Endodermal cell (in vitro differentiated cells): Measurements from ENCODE around the gene MAP3K20. TPM values are rescaled to one million over a fixed set of nuclear protein-coding genes. Genes with fewer than 3 reads are reported as not detected.

ENCODE experiments used
- DNase-seq: peaks from one replicate; pipeline ENCODE4 v3.0.0-alpha.2; 2017
- H3K27ac ChIP-seq: 2 replicates; pipeline ENCODE4 v1.5.1; 2013; ENCODE audit warnings: mild to moderate bottlenecking, low read depth, low read length, moderate library complexity
- H3K27me3 ChIP-seq: 2 replicates; pipeline ENCODE4 v1.6.1; 2013; ENCODE audit warnings: mild to moderate bottlenecking, low read length, moderate library complexity; ENCODE audit not compliant: insufficient read depth, control insufficient read depth, poor library complexity, severe bottlenecking
- H3K36me3 ChIP-seq: 2 replicates; pipeline ENCODE4 v1.7.0; 2013; ENCODE audit warnings: mild to moderate bottlenecking, low read length, moderate library complexity; ENCODE audit not compliant: control insufficient read depth, insufficient read depth
- H3K4me1 ChIP-seq: one replicate; pipeline ENCODE4 v1.7.0; 2013; ENCODE audit warnings: low read length; ENCODE audit not compliant: control insufficient read depth, insufficient read depth
- H3K4me3 ChIP-seq: 2 replicates; pipeline ENCODE4 v1.5.1; 2013; ENCODE audit warnings: mild to moderate bottlenecking, low read length, moderate library complexity
- H3K9ac ChIP-seq: 2 replicates; pipeline ENCODE4 v1.6.1; 2013; ENCODE audit warnings: mild to moderate bottlenecking, low read length, moderate library complexity; ENCODE audit not compliant: poor library complexity, severe bottlenecking; ENCODE audit errors: extremely low read depth
- H3K9me3 ChIP-seq: 2 replicates; pipeline ENCODE4 v1.6.1; 2013; ENCODE audit warnings: mild to moderate bottlenecking, low read length, moderate library complexity; ENCODE audit not compliant: control insufficient read depth
- H3K27ac Mint-ChIP-seq: 2 replicates; pipeline ENCODE4 v1.8.0; 2020; ENCODE audit warnings: mixed read lengths
- H3K27me3 Mint-ChIP-seq: 2 replicates; pipeline ENCODE4 v1.8.0; 2021; ENCODE audit warnings: mild to moderate bottlenecking, mixed read lengths; ENCODE audit not compliant: insufficient read depth
- H3K36me3 Mint-ChIP-seq: 2 replicates; pipeline ENCODE4 v1.8.0; 2020; ENCODE audit warnings: low read depth, mixed read lengths
- H3K4me1 Mint-ChIP-seq: 2 replicates; pipeline ENCODE4 v1.8.0; 2020; ENCODE audit warnings: mixed read lengths
- H3K4me3 Mint-ChIP-seq: 2 replicates; pipeline ENCODE4 v1.8.0; 2020; ENCODE audit warnings: mild to moderate bottlenecking, moderate library complexity, mixed read lengths
- H3K9me3 Mint-ChIP-seq: 2 replicates; pipeline ENCODE4 v1.8.0; 2020; ENCODE audit warnings: mild to moderate bottlenecking, mixed read lengths
- CTCF ChIP-seq: fragments of 200-600 bp; sonication (generic); conservative IDR thresholded peaks from 2 replicates; pipeline ENCODE4 v1.5.0; 2021; ENCODE audit warnings: antibody characterized with exemption, mild to moderate bottlenecking
- WGBS, 2 experiments: methylation state at CpG; one replicate each; pipeline versions ENCODE4 v1.1.5 to v1.1.7; 2013; ENCODE audit warnings: missing lambda C conversion rate in 2 of 2, mixed read lengths in 1 of 2; ENCODE audit not compliant: insufficient coverage in 1 of 2, insufficient read length in 1 of 2; 5-methylcytosine and 5-hydroxymethylcytosine counted together
- total RNA-seq, 2 donors: library from RNA; stranded (reverse); fragmentation: NEBNext Ultra II Directional in 1 of 2; extraction: Animal tissue kit (Norgen Biotek cat#: 25700) in 1 of 2; gene quantifications; 2 replicates in 1 of 2; 3 replicates in 1 of 2; pipeline ENCODE4 v1.2.1, GENCODE V29; 2021

MAP3K20 gene
- total RNA-seq, 2 donors from 2014 or later = 29.4 to 29.9 TPM

GRCh38 chr2:173095356-173095755 is 19.7 kb downstream of the MAP3K20 start:
- Histone ChIP-seq H3K27me3 (no peaks in the 10 kb centered on the region), H3K4me3 (no peak overlapping the region), H3K4me1 (peaks cover 2% of the 10 kb centered on the region), H3K9me3 (no peaks in the 10 kb centered on the region), H3K9ac (no peak overlapping the region), H3K36me3 (peaks cover 19% of the 10 kb centered on the region), H3K27ac (no peak overlapping the region)
- Mint-ChIP-seq H3K36me3 (peaks cover 9% of the 10 kb centered on the region), H3K4me1 (peaks cover 20% of the 10 kb centered on the region), H3K4me3 (no peak overlapping the region), H3K27me3 (no peaks in the 10 kb centered on the region), H3K9me3 (no peaks in the 10 kb centered on the region), H3K27ac (no peak overlapping the region)
- no peak for DNase-seq
- no peak for TF ChIP-seq CTCF
- WGBS, 2 experiments = 89 to 100% methylated on average over 1 of the region's 1 CpG

GRCh38 chr2:173099271-173099670 is 23.6 kb downstream of the MAP3K20 start:
- H3K27me3 Mint-ChIP-seq = no peaks in the 10 kb centered on the region
- Histone ChIP-seq H3K36me3 (peaks cover 11% of the 10 kb centered on the region), H3K9ac (no peak overlapping the region), H3K4me3 (no peak overlapping the region), H3K27ac (no peak overlapping the region), H3K27me3 (no peaks in the 10 kb centered on the region), H3K4me1 (no peaks in the 10 kb centered on the region), H3K9me3 (no peaks in the 10 kb centered on the region)
- WGBS, 2 experiments = 88 to 97% methylated on average over 2 of the region's 2 CpGs
- H3K36me3 Mint-ChIP-seq = peaks cover 5% of the 10 kb centered on the region
- no peak for TF ChIP-seq CTCF
- no peaks in the 10 kb centered on the region for H3K9me3 Mint-ChIP-seq
- no peak overlapping the region for H3K27ac Mint-ChIP-seq
- no peak overlapping the region for H3K4me3 Mint-ChIP-seq
- H3K4me1 Mint-ChIP-seq = peaks cover 11% of the 10 kb centered on the region
- no peak for DNase-seq

- no peak overlapping the region for H3K4me3 Mint-ChIP-seq
- WGBS, 2 experiments = 93% methylated on average over 2 of the region's 2 CpGs; no CpG with 5 or more reads in 1 of the 2 experiments
- H3K27ac ChIP-seq = no peak overlapping the region
Observed at GRCh38 chr2:173099804-173100203, 24.2 kb downstream of the MAP3K20 start.

More at GRCh38 chr2:173099804-173100203, 24.2 kb downstream of the MAP3K20 start:
- Mint-ChIP-seq H3K9me3 (no peaks in the 10 kb centered on the region), H3K27me3 (no peaks in the 10 kb centered on the region), H3K4me1 (peaks cover 11% of the 10 kb centered on the region), H3K27ac (no peak overlapping the region), H3K36me3 (peaks cover 5% of the 10 kb centered on the region)
- DNase-seq = no peak
- Histone ChIP-seq H3K4me3 (no peak overlapping the region), H3K9me3 (no peaks in the 10 kb centered on the region), H3K36me3 (peaks cover 6% of the 10 kb centered on the region), H3K27me3 (no peaks in the 10 kb centered on the region), H3K4me1 (no peaks in the 10 kb centered on the region), H3K9ac (no peak overlapping the region)
- no peak for TF ChIP-seq CTCF
